IMR-90 (cell line): ENCODE results near the gene LRRC34. TPM values are rescaled to one million over a fixed set of nuclear protein-coding genes. Genes with fewer than 3 reads are reported as not detected.
A peak's percentile ranks its signal among the peaks of the same experiment; 100 is the strongest.

Source experiments
- ATAC-seq: fragments of 200-7000 bp; cut with Tn5 transposase; 2 replicates; pipeline ENCODE4 v1.9.1; 2020; ENCODE audit warnings: low read depth, mild to moderate bottlenecking, moderate library complexity
- BruUV-seq: library from RNA; stranded (reverse); fragments of 400-500 nt; replicated peaks from 2 replicates; lab custom pipeline; 2021; lab: Mats Ljungman, UMichigan
- CTCF ChIA-PET: fragments of 300-600 bp; formaldehyde crosslinking; extraction: SDS; loops from one replicate; lab custom pipeline; 2021; ENCODE audit warnings: antibody characterized with exemption; lab: Yijun Ruan, JAX
- POLR2A ChIA-PET: fragments of 300-600 bp; sonication (Branson Sonifier 250); formaldehyde crosslinking; loops from one replicate; lab custom pipeline; 2022; ENCODE audit warnings: antibody characterized with exemption; ENCODE audit not compliant: unreplicated experiment; lab: Charles Lee
- DNase-seq: peaks from one replicate; pipeline ENCODE4 v3.0.0; 2013
- H2AFZ ChIP-seq: replicated peaks from 2 replicates; pipeline ENCODE3; 2013; ENCODE audit warnings: low read length, mild to moderate bottlenecking; ENCODE audit not compliant: poor library complexity
- H2AK5ac ChIP-seq: 2 replicates; pipeline ENCODE4 v1.6.1; 2013; ENCODE audit warnings: low read depth, low read length, inconsistent platforms
- H2AK9ac ChIP-seq: replicated peaks from 2 replicates; pipeline ENCODE3; 2013; ENCODE audit warnings: mild to moderate bottlenecking, low read depth, low read length, moderate library complexity; ENCODE audit not compliant: poor library complexity
- H2BK120ac ChIP-seq: 2 replicates; pipeline ENCODE4 v1.6.1; 2013; ENCODE audit warnings: low read depth, low read length, inconsistent platforms
- H2BK15ac ChIP-seq: 3 replicates; pipeline ENCODE4 v1.6.1; 2013; ENCODE audit warnings: low read depth, low read length, inconsistent platforms
- H2BK20ac ChIP-seq: 2 replicates; pipeline ENCODE4 v1.6.1; 2013; ENCODE audit warnings: low read depth, mild to moderate bottlenecking, inconsistent platforms, low read length, moderate library complexity
- H2BK5ac ChIP-seq: 2 replicates; pipeline ENCODE4 v1.6.1; 2013; ENCODE audit warnings: mild to moderate bottlenecking, low read depth, low read length, inconsistent platforms; ENCODE audit not compliant: poor library complexity, severe bottlenecking
- H3K14ac ChIP-seq: replicated peaks from 2 replicates; pipeline ENCODE4 v1.6.1; 2013; ENCODE audit warnings: low read depth, low read length, inconsistent platforms
- H3K18ac ChIP-seq: 2 replicates; pipeline ENCODE4 v1.6.1; 2013; ENCODE audit warnings: low read depth, low read length, control low read depth
- H3K23ac ChIP-seq: 2 replicates; pipeline ENCODE4 v1.6.1; 2013; ENCODE audit warnings: low read depth, low read length, inconsistent platforms
- H3K27ac ChIP-seq: 2 replicates; pipeline ENCODE4 v1.5.1; 2013; ENCODE audit warnings: mild to moderate bottlenecking, control low read depth, low read length; ENCODE audit not compliant: insufficient read depth
- H3K27me3 ChIP-seq: 2 replicates; pipeline ENCODE4 v1.6.1; 2013; ENCODE audit warnings: low read length; ENCODE audit not compliant: control insufficient read depth, insufficient read depth
- H3K36me3 ChIP-seq: 2 replicates; pipeline ENCODE4 v1.6.1; 2013; ENCODE audit warnings: low read length, mixed read lengths; ENCODE audit not compliant: control insufficient read depth, insufficient read depth
- H3K4ac ChIP-seq: 2 replicates; pipeline ENCODE4 v1.6.1; 2013; ENCODE audit warnings: low read depth, low read length, inconsistent platforms
- H3K4me1 ChIP-seq: 2 replicates; pipeline ENCODE4 v1.6.1; 2013; ENCODE audit warnings: low read length, mixed read lengths; ENCODE audit not compliant: control insufficient read depth, insufficient read depth
- H3K4me2 ChIP-seq: 2 replicates; pipeline ENCODE4 v1.6.1; 2013; ENCODE audit warnings: low read depth, mild to moderate bottlenecking, control low read depth, low read length, moderate library complexity
- H3K4me3 ChIP-seq: 2 replicates; pipeline ENCODE4 v1.5.1; 2013; ENCODE audit warnings: low read depth, mild to moderate bottlenecking, control low read depth, low read length, moderate library complexity; ENCODE audit not compliant: insufficient read depth
- H3K56ac ChIP-seq: 2 replicates; pipeline ENCODE4 v1.6.1; 2013; ENCODE audit warnings: low read length, inconsistent platforms; ENCODE audit not compliant: insufficient read depth; ENCODE audit errors: extremely low read depth
- H3K79me1 ChIP-seq, 2 experiments: 2 replicates each; pipeline ENCODE4 v1.6.1; 2013; ENCODE audit warnings: low read length in 2 of 2, inconsistent platforms in 1 of 2, low read depth in 1 of 2
- H3K9ac ChIP-seq: 2 replicates; pipeline ENCODE4 v1.6.1; 2013; ENCODE audit warnings: low read depth, low read length, control low read depth
- H3K9me1 ChIP-seq: 2 replicates; pipeline ENCODE4 v1.6.1; 2013; ENCODE audit warnings: low read length, inconsistent platforms; ENCODE audit not compliant: insufficient read depth
- H3K9me3 ChIP-seq: 2 replicates; pipeline ENCODE4 v1.6.1; 2013; ENCODE audit warnings: low read length; ENCODE audit not compliant: control insufficient read depth, insufficient read depth
- H4K20me1 ChIP-seq: 2 replicates; pipeline ENCODE4 v1.6.1; 2013; ENCODE audit warnings: low read length, inconsistent platforms; ENCODE audit not compliant: insufficient read depth
- H4K5ac ChIP-seq: 2 replicates; pipeline ENCODE4 v1.6.1; 2013; ENCODE audit warnings: mild to moderate bottlenecking, low read depth, low read length, control low read depth
- H4K8ac ChIP-seq, 2 experiments: 2 replicates each; pipeline ENCODE4 v1.6.1; 2013; ENCODE audit warnings: low read depth in 2 of 2, low read length in 2 of 2, control low read depth in 1 of 2, inconsistent platforms in 1 of 2
- H4K91ac ChIP-seq: 2 replicates; pipeline ENCODE4 v1.6.1; 2013; ENCODE audit warnings: low read depth, low read length, inconsistent platforms; ENCODE audit not compliant: insufficient read depth
- CTCF ChIP-seq: conservative IDR thresholded peaks from 2 replicates; pipeline ENCODE4 v1.5.1; 2012; ENCODE audit warnings: mild to moderate bottlenecking, low read depth, low read length, improper control_type of control experiment
- FOS ChIP-seq: fragments of 150-350 bp; IDR thresholded peaks from 2 replicates; pipeline ENCODE4 v1.6.1; 2016; ENCODE audit warnings: low read depth, low read length
- MAFK ChIP-seq: IDR thresholded peaks from 2 replicates; pipeline ENCODE4 v1.6.1; 2012; ENCODE audit warnings: low read depth, low read length, improper control_type of control experiment
- MXI1 ChIP-seq: IDR thresholded peaks from 2 replicates; pipeline ENCODE4 v1.6.1; 2012; ENCODE audit warnings: low read depth, mild to moderate bottlenecking, low read length, moderate library complexity, borderline replicate concordance
- NFE2L2 ChIP-seq: fragments of 150-350 bp; IDR thresholded peaks from 2 replicates; pipeline ENCODE4 v1.6.1; 2016; ENCODE audit warnings: low read depth, mild to moderate bottlenecking, low read length
- RAD21 ChIP-seq: IDR thresholded peaks from 2 replicates; pipeline ENCODE4 v1.6.1; 2012; ENCODE audit warnings: low read length, improper control_type of control experiment
- RCOR1 ChIP-seq: IDR thresholded peaks from 2 replicates; pipeline ENCODE4 v1.6.1; 2012; ENCODE audit warnings: mild to moderate bottlenecking, low read length, improper control_type of control experiment; ENCODE audit not compliant: insufficient replicate concordance
- USF2 ChIP-seq: fragments of 150-350 bp; IDR thresholded peaks from 2 replicates; pipeline ENCODE4 v1.6.1; 2017; ENCODE audit warnings: mild to moderate bottlenecking, antibody characterized with exemption, low read length, low read depth
- WGBS, 2 experiments: methylation state at CpG; one replicate each; pipeline versions ENCODE4 v1.1.5 to v1.1.7; 2013; ENCODE audit warnings: missing lambda C conversion rate in 2 of 2; ENCODE audit not compliant: insufficient read length in 1 of 2; ENCODE audit errors: extremely low coverage in 2 of 2; 5-methylcytosine and 5-hydroxymethylcytosine counted together
- dilution Hi-C: fragments of 300-500 bp; cut with HindIII; formaldehyde crosslinking; loops from one replicate; pipeline ENCODE4 v1.14.3; 2018; ENCODE audit warnings: low sequenced_read_pairs; ENCODE audit not compliant: unreplicated experiment
- in situ Hi-C: fragments of 300-500 bp; cut with MboI; formaldehyde crosslinking; loops from 3 replicates; pipeline ENCODE4 v1.14.3; 2019; ENCODE audit warnings: low sequenced_read_pairs, inconsistent platforms, mixed read lengths
- intact Hi-C: fragments of 100-400 bp; cut with micrococcal nuclease; formaldehyde crosslinking; loops from 2 replicates; pipeline ENCODE4 v1.10.0; 2022
- polyA plus RNA-seq, 3 experiments: library from polyadenylated mRNA; depleted of rRNA; stranded (reverse); fragments of >200 nt; gene quantifications; 2 replicates each; pipeline ENCODE4 v1.2.3, GENCODE V29; 2012; ENCODE audit warnings: low replicate concordance in 1 of 3
- total RNA-seq: library from RNA; depleted of rRNA; stranded (reverse); fragments of >200 nt; gene quantifications from 2 replicates; pipeline ENCODE4 v1.2.3, GENCODE V29; 2012

The LRRC34 gene
- total and polyA plus RNA-seq, 2 of the 4 experiments (the other 2 are of a cell fraction): 0.90 to 0.91 TPM

- H3K4me2 ChIP-seq: no peak overlapping the region
- H4K8ac ChIP-seq: no peak overlapping the region
- ATAC-seq (no peak), DNase-seq (no peak)
- CTCF ChIA-PET: no interaction called here
- no peak overlapping the region for H3K4me3 ChIP-seq
- in situ Hi-C loops: no loop called here
- H2BK5ac ChIP-seq: no peak overlapping the region
- no peak overlapping the region for H3K23ac ChIP-seq
- no peak overlapping the region for H4K5ac ChIP-seq
- H3K9ac ChIP-seq: no peak overlapping the region
- no peak overlapping the region for H2BK20ac ChIP-seq
- no peaks in the 10 kb centered on the region for H3K9me3 ChIP-seq
- H3K27me3 ChIP-seq: no peaks in the 10 kb centered on the region
- no peak overlapping the region for H3K56ac ChIP-seq
- dilution Hi-C loops: no loop called here
- H2BK15ac ChIP-seq: no peak overlapping the region
- H3K14ac ChIP-seq: no peak overlapping the region
- intact Hi-C loops: no loop called here
- no peak overlapping the region for H3K4ac ChIP-seq
- no peak overlapping the region for H2AK5ac ChIP-seq
- TF ChIP-seq RCOR1: no peak
- TF ChIP-seq RAD21: no peak
- no peak for TF ChIP-seq CTCF
- peak; percentile 75 for TF ChIP-seq MAFK
- TF ChIP-seq FOS: no peak
- TF ChIP-seq USF2: no peak
- no peak for TF ChIP-seq NFE2L2
- no peak for TF ChIP-seq MXI1
- no peak overlapping the region for H3K27ac ChIP-seq
- H2AK9ac ChIP-seq: no peak overlapping the region
- H2AFZ ChIP-seq: no peak overlapping the region
- peaks cover 3 to 9% of the 10 kb centered on the region in 2 experiments; a peak in 2 of 4 replicates for H3K79me1 ChIP-seq
- H3K4me1 ChIP-seq: peaks cover 4% of the 10 kb centered on the region
- H3K9me1 ChIP-seq: 0 out of 2 replicates have a peak, but pooled peaks cover 4% of the 10 kb centered on the region
- H3K18ac ChIP-seq: no peak overlapping the region
- H4K20me1 ChIP-seq: no peaks in the 10 kb centered on the region
- no peak overlapping the region for H4K91ac ChIP-seq
- peaks cover 17% of the 10 kb centered on the region for H3K36me3 ChIP-seq
- no TSS peak for BruUV-seq
- POLR2A ChIA-PET: no interaction called here
- H2BK120ac ChIP-seq: no peak overlapping the region
- no CpG with 5 or more reads among the region's 4 CpGs for WGBS, 2 experiments
Measured at GRCh38 chr3:169787120-169787519, 25.6 kb downstream of the LRRC34 start.
